ENCODE measurements around the gene PPP4R3B. TPM values are rescaled to one million over a fixed set of nuclear protein-coding genes. Genes with fewer than 3 reads are reported as not detected.

PPP4R3B gene
- 34.0 and 38.2 TPM in 2 replicates for total RNA-seq

DNA sequence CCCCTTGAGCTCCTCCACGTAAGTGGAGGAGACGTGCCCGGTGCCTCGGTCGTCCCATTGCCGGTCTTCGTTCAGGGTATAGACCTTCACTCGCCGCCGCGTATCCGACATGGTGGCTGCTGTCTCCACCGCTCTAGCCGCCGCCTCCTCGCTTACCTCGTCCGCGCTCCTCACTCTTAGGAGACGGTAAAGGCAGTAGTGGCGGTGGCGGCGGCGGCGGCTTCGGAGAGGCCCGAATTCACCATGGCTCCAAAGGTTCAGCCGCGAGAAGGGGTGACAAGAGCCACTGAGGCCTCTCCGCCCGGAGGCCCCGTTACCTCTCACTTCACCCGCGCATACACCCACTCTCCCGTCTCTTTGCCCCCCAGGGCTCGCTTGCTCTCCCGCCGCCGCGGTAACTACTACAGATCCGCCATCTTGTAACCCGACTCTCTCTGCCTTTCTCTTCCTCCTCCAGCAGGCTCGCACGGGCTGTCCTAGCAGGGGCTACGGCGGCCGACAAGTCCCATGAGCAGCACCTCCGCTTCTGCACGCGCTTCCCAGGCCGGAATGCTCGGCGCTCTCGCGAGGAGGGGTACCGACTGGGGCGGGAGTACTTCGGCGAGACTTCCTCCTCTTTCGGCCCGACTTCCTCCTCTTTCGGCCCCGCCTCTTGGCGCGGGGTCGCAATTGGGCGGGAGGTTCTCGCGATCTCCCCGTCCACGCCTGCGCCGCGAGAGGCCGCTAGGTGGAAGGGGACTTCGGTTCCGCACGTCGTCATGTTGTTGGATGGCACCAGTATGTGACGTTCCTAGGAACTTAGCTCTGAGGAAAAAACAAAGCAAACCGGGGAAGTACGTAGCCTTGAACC lies at the start of gene PPP4R3B:
Gene PPP4R3B, minus strand, starts transcription at position 448 of the 850 bp plus-strand sequence. Its CDS starts 337 bp downstream, at position 111.

Other genes starting within 250 kb of the PPP4R3B start
- gene CCDC88A, start 197.8 kb downstream of the PPP4R3B start, total RNA-seq = 33.1 and 36.9 TPM in 2 replicates
- 10.2 and 20.2 TPM in 2 replicates for gene CFAP36, start 97.9 kb downstream of the PPP4R3B start, total RNA-seq
- gene PNPT1, start 76.2 kb upstream of the PPP4R3B start, total RNA-seq = 26.1 and 32.4 TPM in 2 replicates